HepG2 (cell line): ENCODE measurements around the gene ST6GALNAC3. TPM values are rescaled to one million over a fixed set of nuclear protein-coding genes. Genes with fewer than 3 reads are reported as not detected.
A peak's percentile ranks its signal among the peaks of the same experiment; 100 is the strongest.

Source experiments
- ATAC-seq: fragments of 200-7000 bp; cut with Tn5 transposase; 3 replicates; pipeline ENCODE4 v1.9.1; 2020; ENCODE audit warnings: mild to moderate bottlenecking, moderate library complexity
- BruUV-seq: library from RNA; stranded (reverse); fragments of 400-500 nt; replicated peaks from 2 replicates; lab custom pipeline; 2021; lab: Mats Ljungman, UMichigan
- CTCF ChIA-PET: fragments of 300-600 bp; formaldehyde crosslinking; extraction: SDS; loops from one replicate; lab custom pipeline; 2021; ENCODE audit warnings: low total read pairs, inconsistent platforms, low intra/inter-chr PET ratio; lab: Yijun Ruan, JAX
- POLR2A ChIA-PET: fragments of 350-600 bp; sonication (Branson Sonifier 250); formaldehyde crosslinking; loops from one replicate; lab custom pipeline; 2020; ENCODE audit warnings: antibody characterized with exemption, inconsistent platforms; lab: Yijun Ruan, JAX
- DNase-seq: peaks from one replicate; pipeline ENCODE4 v3.0.0-alpha.2; 2015; ENCODE audit warnings: low spot score
- FAIRE-seq: peaks from 3 replicates; lab custom pipeline; 2011; peaks lifted over from hg19 to GRCh38; lab: Jason Lieb, UNC
- H2AFZ ChIP-seq: one replicate; pipeline ENCODE4 v1.6.1; 2011; ENCODE audit warnings: low read length, inconsistent platforms
- H3K27ac ChIP-seq: fragments of 300-600 bp; 3 replicates; pipeline ENCODE4 v1.8.0; 2011; ENCODE audit warnings: mixed run types, mild to moderate bottlenecking, mixed read lengths, low read length, inconsistent platforms; ENCODE audit not compliant: insufficient read depth; ENCODE audit errors: extremely low read length
- H3K27me3 ChIP-seq, 2 experiments: fragments of 200-600 bp in 1 of 2; 2 replicates in 1 of 2; 3 replicates in 1 of 2; pipeline versions ENCODE4 v1.6.0 to v1.8.0; 2011; ENCODE audit warnings: low read length in 2 of 2, mild to moderate bottlenecking in 2 of 2, moderate library complexity in 2 of 2, inconsistent platforms in 1 of 2; ENCODE audit not compliant: insufficient read depth in 2 of 2, control insufficient read depth in 1 of 2
- H3K36me3 ChIP-seq, 2 experiments: fragments of 200-600 bp in 1 of 2; replicated peaks in 1 of 2; 2 replicates in 1 of 2; 3 replicates in 1 of 2; pipeline versions ENCODE4 v1.5.1 to v1.8.0; 2011; ENCODE audit warnings: low read length in 2 of 2, inconsistent platforms in 1 of 2; ENCODE audit not compliant: insufficient read depth in 2 of 2, control insufficient read depth in 1 of 2
- H3K4me1 ChIP-seq: 2 replicates; pipeline ENCODE4 v1.5.1; 2012; ENCODE audit warnings: low read length, inconsistent platforms; ENCODE audit not compliant: insufficient read depth
- H3K4me2 ChIP-seq: 2 replicates; pipeline ENCODE4 v1.6.0; 2011; ENCODE audit warnings: low read depth, low read length, inconsistent platforms
- H3K4me3 ChIP-seq, 3 experiments: fragments of 200-600 bp in 1 of 3; sonication (generic), shearing (Covaris generic) in 1 of 3; replicated peaks in 1 of 3; 2 replicates each; pipeline ENCODE4 v1.5.1; 2011 to 2016; ENCODE audit warnings: low read length in 3 of 3, inconsistent platforms in 2 of 3, low read depth in 2 of 3, mild to moderate bottlenecking in 2 of 3, control low read depth in 1 of 3, mixed read lengths in 1 of 3; ENCODE audit not compliant: insufficient read depth in 1 of 3
- H3K79me2 ChIP-seq: one replicate; pipeline ENCODE4 v1.6.1; 2011; ENCODE audit warnings: low read length, inconsistent platforms; ENCODE audit not compliant: insufficient read depth
- H3K9ac ChIP-seq: 2 replicates; pipeline ENCODE4 v1.6.0; 2011; ENCODE audit warnings: mild to moderate bottlenecking, low read depth, low read length, inconsistent platforms; ENCODE audit not compliant: insufficient read depth
- H3K9me3 ChIP-seq: 2 replicates; pipeline ENCODE4 v1.5.1; 2012; ENCODE audit warnings: mild to moderate bottlenecking, low read length
- H4K20me1 ChIP-seq: 2 replicates; pipeline ENCODE4 v1.6.0; 2011; ENCODE audit warnings: inconsistent platforms, mild to moderate bottlenecking, low read length, moderate library complexity; ENCODE audit not compliant: insufficient read depth
- AFF4 ChIP-seq: sonication (generic); formaldehyde crosslinking; IDR thresholded peaks from 2 replicates; pipeline ENCODE4 v1.4.0; 2020; ENCODE audit warnings: missing genetic modification reagents
- ATF3 ChIP-seq: sonication (generic); formaldehyde crosslinking; IDR thresholded peaks from 2 replicates; pipeline ENCODE4 v1.4.0; 2020; ENCODE audit warnings: missing genetic modification reagents
- GPN1 ChIP-seq: sonication (generic); formaldehyde crosslinking; IDR thresholded peaks from 2 replicates; pipeline ENCODE4 v1.5.1; 2020; ENCODE audit warnings: missing genetic modification reagents, borderline replicate concordance
- KDM5A ChIP-seq: fragments of 200-600 bp; sonication (generic); IDR thresholded peaks from 2 replicates; pipeline ENCODE4 v1.7.0; 2018; ENCODE audit warnings: antibody characterized with exemption, mild to moderate bottlenecking, low read length, borderline replicate concordance
- LCORL ChIP-seq, 2 experiments: fragments of 450-650 bp in 1 of 2; sonication (generic) in 1 of 2; formaldehyde crosslinking in 1 of 2; IDR thresholded peaks; 2 replicates each; pipeline versions ENCODE4 v1.5.0 to v1.6.1; 2017 to 2020; ENCODE audit warnings: antibody characterized with exemption in 1 of 2, missing genetic modification reagents in 1 of 2
- TARDBP ChIP-seq: sonication (generic); formaldehyde crosslinking; IDR thresholded peaks from 2 replicates; pipeline ENCODE4 v1.8.0; 2022; ENCODE audit warnings: mild to moderate bottlenecking, missing genetic modification reagents
- ZBTB7B ChIP-seq: sonication (generic); formaldehyde crosslinking; IDR thresholded peaks from 2 replicates; pipeline ENCODE4 v1.4.0; 2020; ENCODE audit warnings: missing genetic modification reagents
- ZNF232 ChIP-seq: sonication (generic); formaldehyde crosslinking; IDR thresholded peaks from 2 replicates; pipeline ENCODE4 v1.4.0; 2020; ENCODE audit warnings: missing genetic modification reagents, borderline replicate concordance
- ZNF780A ChIP-seq: sonication (generic); formaldehyde crosslinking; IDR thresholded peaks from 2 replicates; pipeline ENCODE4 v1.8.0; 2022; ENCODE audit warnings: mild to moderate bottlenecking, missing genetic modification reagents, moderate library complexity
- WGBS: methylation state at CpG from one replicate; pipeline ENCODE4 v1.1.6; 2017; ENCODE audit warnings: low lambda C conversion rate; 5-methylcytosine and 5-hydroxymethylcytosine counted together
- in situ Hi-C: cut with HindIII; loops from 2 replicates; pipeline ENCODE4 v1.10.0; 2017; ENCODE audit warnings: low pct_unique_long_range_greater_than_20kb; ENCODE audit not compliant: extremely low pct_ligation_motif_present
- intact Hi-C: fragments of 100-400 bp; cut with micrococcal nuclease; formaldehyde crosslinking; loops from one replicate; pipeline ENCODE4 v1.10.0; 2022; ENCODE audit not compliant: unreplicated experiment
- polyA plus RNA-seq, 8 experiments: library from polyadenylated mRNA; depleted of rRNA in 3 of 8; stranded (reverse) in 7 of 8; unstranded in 1 of 8; fragments of >200 nt; fragmentation: Illumina TruSeq in 4 of 8; extraction: Trizol in 4 of 8; gene quantifications; 2 replicates each; pipeline versions ENCODE4 v1.2.1 to v1.2.3, GENCODE V29; 2011 to 2016; ENCODE audit warnings: low read depth in 4 of 8, missing spikeins in 1 of 8, mixed read lengths in 1 of 8; ENCODE audit not compliant: insufficient read depth in 1 of 8
- total RNA-seq, 5 experiments: library from RNA; depleted of rRNA; stranded (reverse); fragments of >200 nt; fragmentation: Illumina TruSeq; extraction: Trizol; gene quantifications; 2 replicates each; pipeline ENCODE4 v1.2.3, GENCODE V29; 2016; ENCODE audit warnings: low read depth in 1 of 5
- TF ChIP-seq, protein P1 (sequence below): fragments of 450-650 bp; IDR thresholded peaks from 2 replicates; pipeline ENCODE4 v1.6.1; 2016

The ST6GALNAC3 gene
- total and polyA plus RNA-seq, 2 of the 13 experiments (the other 11 are each of a cell fraction or from before 2014, with no cell fraction given) = not detected

- H4K20me1 ChIP-seq = no peaks in the 10 kb centered on the region
- H3K4me3 ChIP-seq = no peak overlapping the region
- H3K36me3 ChIP-seq = no peaks in the 10 kb centered on the region
- no peaks in the 10 kb centered on the region for H3K4me1 ChIP-seq
- intact Hi-C loops (no loop called here), in situ Hi-C loops (no loop called here)
- ChIA-PET CTCF (no interaction called here), POLR2A (no interaction called here)
- H2AFZ ChIP-seq = no peak overlapping the region
- H3K27me3 ChIP-seq = no peaks in the 10 kb centered on the region
- no TSS peak for BruUV-seq
- no peak overlapping the region for H3K9ac ChIP-seq
- no peak for DNase-seq
- ATAC-seq = no peak
- TF ChIP-seq, protein P1, sequence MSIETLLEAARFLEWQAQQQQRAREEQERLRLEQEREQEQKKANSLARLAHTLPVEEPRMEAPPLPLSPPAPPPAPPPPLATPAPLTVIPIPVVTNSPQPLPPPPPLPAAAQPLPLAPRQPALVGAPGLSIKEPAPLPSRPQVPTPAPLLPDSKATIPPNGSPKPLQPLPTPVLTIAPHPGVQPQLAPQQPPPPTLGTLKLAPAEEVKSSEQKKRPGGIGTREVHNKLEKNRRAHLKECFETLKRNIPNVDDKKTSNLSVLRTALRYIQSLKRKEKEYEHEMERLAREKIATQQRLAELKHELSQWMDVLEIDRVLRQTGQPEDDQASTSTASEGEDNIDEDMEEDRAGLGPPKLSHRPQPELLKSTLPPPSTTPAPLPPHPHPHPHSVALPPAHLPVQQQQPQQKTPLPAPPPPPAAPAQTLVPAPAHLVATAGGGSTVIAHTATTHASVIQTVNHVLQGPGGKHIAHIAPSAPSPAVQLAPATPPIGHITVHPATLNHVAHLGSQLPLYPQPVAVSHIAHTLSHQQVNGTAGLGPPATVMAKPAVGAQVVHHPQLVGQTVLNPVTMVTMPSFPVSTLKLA = peak; percentile 71
- TF ChIP-seq LCORL (IDR thresholded peaks at IDR 0.05) = no peak
- TF ChIP-seq LCORL (CRISPR knock-in tag; IDR thresholded peaks at IDR 0.05) = no peak
- no peak overlapping the region for H3K4me2 ChIP-seq
- H3K79me2 ChIP-seq = no peaks in the 10 kb centered on the region
- no peak for FAIRE-seq
- WGBS = 13% methylated on average over 7 of the region's 7 CpGs
- H3K9me3 ChIP-seq = no peaks in the 10 kb centered on the region
- no peak overlapping the region for H3K27ac ChIP-seq
These were observed 16.0 kb downstream of the ST6GALNAC3 start for GRCh38 chr1:76090283-76091203.

- no TSS peak for BruUV-seq
- no peaks in the 10 kb centered on the region for H3K4me1 ChIP-seq
- H2AFZ ChIP-seq = no peak overlapping the region
- ATAC-seq = no peak
- no peaks in the 10 kb centered on the region for H3K79me2 ChIP-seq
- H3K9ac ChIP-seq = no peak overlapping the region
- H3K27me3 ChIP-seq = no peaks in the 10 kb centered on the region; a peak in 1 of 5 replicates
- 0% methylated on average over 3 of the region's 3 CpGs for WGBS
- no peak overlapping the region for H3K27ac ChIP-seq
- no peak for FAIRE-seq
- CTCF ChIA-PET = no interaction called here
- H3K36me3 ChIP-seq = no peaks in the 10 kb centered on the region
- no peaks in the 10 kb centered on the region for H4K20me1 ChIP-seq
- no peak for DNase-seq
- H3K4me2 ChIP-seq = no peak overlapping the region
- H3K9me3 ChIP-seq = no peaks in the 10 kb centered on the region
- intact Hi-C loops (no loop called here), in situ Hi-C loops (no loop called here)
- no peak overlapping the region for H3K4me3 ChIP-seq
- POLR2A ChIA-PET = no interaction called here
- TF ChIP-seq TARDBP (CRISPR knock-in tag) = no peak
- TF ChIP-seq AFF4 = no peak
- TF ChIP-seq GPN1 (CRISPR knock-in tag) = no peak
- TF ChIP-seq ZBTB7B = no peak
- no peak for TF ChIP-seq ATF3 (CRISPR knock-in tag)
- TF ChIP-seq ZNF780A (CRISPR knock-in tag) = no peak
- no peak for TF ChIP-seq KDM5A
- no peak for TF ChIP-seq ZNF232 (CRISPR knock-in tag)
These were observed 18.3 kb downstream of the ST6GALNAC3 start for GRCh38 chr1:76092812-76093211.
